ENCODE measurements around the gene SH3RF3. TPM values are rescaled to one million over a fixed set of nuclear protein-coding genes. Genes with fewer than 3 reads are reported as not detected.
A peak's percentile ranks its signal among the peaks of the same experiment; 100 is the strongest.

Gene SH3RF3
- total RNA-seq, 1 donor from 2014 or later = 59.5 TPM

- peaks cover 7% of the 10 kb centered on the region for H3K9me3 Mint-ChIP-seq (ENCODE audit: low read depth)
- H3K27ac Mint-ChIP-seq (ENCODE audit: unreplicated experiment) = peak overlapping the region; percentile 99
- peaks cover 97% of the 10 kb centered on the region for H3K4me1 Mint-ChIP-seq (ENCODE audit: low read depth)
- peaks cover 3% of the 10 kb centered on the region for H3K36me3 Mint-ChIP-seq (ENCODE audit: low read depth)
- H3K4me3 Mint-ChIP-seq (ENCODE audit: unreplicated experiment) = no peak overlapping the region
- DNase-seq (ENCODE audit: low spot score) = no peak
- H3K27me3 Mint-ChIP-seq (ENCODE audit: low read depth) = no peaks in the 10 kb centered on the region
- no peak for TF ChIP-seq CTCF (IDR thresholded peaks at IDR 0.05)
These were observed 45.8 kb downstream of the SH3RF3 start for GRCh38 chr2:109174626-109175349.

- peaks cover 96% of the 10 kb centered on the region for H3K4me1 Mint-ChIP-seq (ENCODE audit: low read depth)
- H3K27ac Mint-ChIP-seq (ENCODE audit: unreplicated experiment) = peak overlapping the region; percentile 99
- no peak for TF ChIP-seq CTCF (IDR thresholded peaks at IDR 0.05)
- no peak overlapping the region for H3K4me3 Mint-ChIP-seq (ENCODE audit: unreplicated experiment)
- H3K36me3 Mint-ChIP-seq (ENCODE audit: low read depth) = peaks cover 5% of the 10 kb centered on the region
- peaks cover 7% of the 10 kb centered on the region for H3K9me3 Mint-ChIP-seq (ENCODE audit: low read depth)
- no peak for DNase-seq (ENCODE audit: low spot score)
- no peaks in the 10 kb centered on the region for H3K27me3 Mint-ChIP-seq (ENCODE audit: low read depth)
These were observed 46.3 kb downstream of the SH3RF3 start for GRCh38 chr2:109175350-109175678.

- Mint-ChIP-seq H3K4me3 (ENCODE audit: unreplicated experiment) (no peak overlapping the region), H3K4me1 (ENCODE audit: low read depth) (peaks cover 97% of the 10 kb centered on the region), H3K27ac (ENCODE audit: unreplicated experiment) (peak overlapping the region; percentile 64), H3K36me3 (ENCODE audit: low read depth) (peaks cover 11% of the 10 kb centered on the region), H3K9me3 (ENCODE audit: low read depth) (peaks cover 9% of the 10 kb centered on the region), H3K27me3 (ENCODE audit: low read depth) (no peaks in the 10 kb centered on the region)
- TF ChIP-seq CTCF (IDR thresholded peaks at IDR 0.05) = no peak
- no peak for DNase-seq (ENCODE audit: low spot score)
These were observed 47.9 kb downstream of the SH3RF3 start for GRCh38 chr2:109176928-109177327.

GRCh38 chr2:109177635-109178034 lies 48.6 kb downstream of the SH3RF3 start:
- no peaks in the 10 kb centered on the region for H3K27me3 Mint-ChIP-seq (ENCODE audit: low read depth)

GRCh38 chr2:109178968-109179367 lies 50.0 kb downstream of the SH3RF3 start:
- Mint-ChIP-seq H3K27ac (ENCODE audit: unreplicated experiment) (peak overlapping the region; percentile 68), H3K9me3 (ENCODE audit: low read depth) (peaks cover 9% of the 10 kb centered on the region), H3K4me3 (ENCODE audit: unreplicated experiment) (no peak overlapping the region), H3K4me1 (ENCODE audit: low read depth) (peaks cover 87% of the 10 kb centered on the region), H3K36me3 (ENCODE audit: low read depth) (peaks cover 16% of the 10 kb centered on the region), H3K27me3 (ENCODE audit: low read depth) (no peaks in the 10 kb centered on the region)
- no peak for DNase-seq (ENCODE audit: low spot score)
- no peak for TF ChIP-seq CTCF (IDR thresholded peaks at IDR 0.05)

More at GRCh38 chr2:109177635-109178034, 48.6 kb downstream of the SH3RF3 start:
- Mint-ChIP-seq H3K4me3 (ENCODE audit: unreplicated experiment) (no peak overlapping the region), H3K4me1 (ENCODE audit: low read depth) (peaks cover 92% of the 10 kb centered on the region), H3K9me3 (ENCODE audit: low read depth) (peaks cover 9% of the 10 kb centered on the region), H3K27ac (ENCODE audit: unreplicated experiment) (no peak overlapping the region), H3K36me3 (ENCODE audit: low read depth) (peaks cover 15% of the 10 kb centered on the region)
- no peak for DNase-seq (ENCODE audit: low spot score)
- TF ChIP-seq CTCF (IDR thresholded peaks at IDR 0.05) = no peak

All from chondrocyte (in vitro differentiated cells).